Stimulated activated CD8-positive, alpha-beta memory T cell treated with anti-CD3 and anti-CD28 coated beads, Interleukin-15, amount 100 ng/mL, for 1 hour (primary cell): Measurements from ENCODE around the gene SVEP1.

Experiments used
- DNase-seq: peaks from one replicate; pipeline ENCODE4 v3.0.0-alpha.2; 2020; ENCODE audit warnings: low read depth

Gene SVEP1

DNA sequence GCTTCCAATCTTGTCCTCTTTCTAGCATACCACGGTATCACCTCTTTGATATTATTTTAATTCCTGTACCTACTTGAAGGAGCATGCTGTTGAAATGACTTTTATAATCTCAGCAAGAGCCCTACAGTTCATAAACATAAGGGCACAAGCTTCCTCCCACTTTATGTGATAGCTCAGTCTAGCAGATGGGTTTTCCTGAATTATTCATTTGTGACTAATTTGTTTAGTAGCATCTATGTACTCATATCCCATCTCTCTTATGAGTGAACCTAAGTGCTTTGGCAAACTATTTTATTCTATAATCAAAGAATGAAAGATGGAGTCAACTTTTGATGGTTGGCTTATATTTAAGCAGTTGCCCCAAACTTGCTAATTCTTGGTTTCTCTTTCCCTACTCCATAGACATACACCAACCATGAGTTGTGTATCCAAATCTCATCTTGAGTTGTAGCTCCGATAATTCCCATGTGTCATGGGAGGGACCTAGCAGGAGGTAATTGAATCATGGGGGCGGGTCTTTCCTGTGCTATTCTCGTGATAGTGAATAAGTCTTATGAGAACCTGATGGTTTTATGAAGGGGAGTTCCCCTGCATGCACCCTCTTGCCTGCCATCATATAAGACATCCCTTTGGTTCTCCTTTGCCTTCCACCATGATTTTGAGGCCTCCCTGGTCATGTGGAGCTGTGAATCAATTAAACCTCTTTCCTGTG is 259.6 kb downstream of the SVEP1 start:
- no peak for DNase-seq

DNA sequence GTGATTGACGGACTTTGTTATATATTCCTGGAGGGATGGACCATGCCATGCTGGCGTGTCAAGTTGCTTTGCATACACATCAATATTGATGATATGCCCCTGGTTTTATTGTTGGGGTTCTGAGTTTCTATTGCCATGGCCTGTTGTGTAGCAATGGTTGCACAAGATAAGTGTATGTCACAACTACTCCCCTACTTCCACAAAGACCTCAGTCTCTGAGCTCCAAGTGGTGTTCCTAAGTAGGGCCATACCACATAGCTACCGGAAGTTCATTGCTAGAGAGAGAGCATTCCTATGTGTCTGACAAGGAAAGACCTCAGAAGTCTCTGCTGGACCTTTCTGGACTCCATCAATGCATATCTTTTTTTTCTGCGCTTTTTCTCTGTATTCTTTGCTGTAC is 261.6 kb downstream of the SVEP1 start:
- no peak for DNase-seq

DNA sequence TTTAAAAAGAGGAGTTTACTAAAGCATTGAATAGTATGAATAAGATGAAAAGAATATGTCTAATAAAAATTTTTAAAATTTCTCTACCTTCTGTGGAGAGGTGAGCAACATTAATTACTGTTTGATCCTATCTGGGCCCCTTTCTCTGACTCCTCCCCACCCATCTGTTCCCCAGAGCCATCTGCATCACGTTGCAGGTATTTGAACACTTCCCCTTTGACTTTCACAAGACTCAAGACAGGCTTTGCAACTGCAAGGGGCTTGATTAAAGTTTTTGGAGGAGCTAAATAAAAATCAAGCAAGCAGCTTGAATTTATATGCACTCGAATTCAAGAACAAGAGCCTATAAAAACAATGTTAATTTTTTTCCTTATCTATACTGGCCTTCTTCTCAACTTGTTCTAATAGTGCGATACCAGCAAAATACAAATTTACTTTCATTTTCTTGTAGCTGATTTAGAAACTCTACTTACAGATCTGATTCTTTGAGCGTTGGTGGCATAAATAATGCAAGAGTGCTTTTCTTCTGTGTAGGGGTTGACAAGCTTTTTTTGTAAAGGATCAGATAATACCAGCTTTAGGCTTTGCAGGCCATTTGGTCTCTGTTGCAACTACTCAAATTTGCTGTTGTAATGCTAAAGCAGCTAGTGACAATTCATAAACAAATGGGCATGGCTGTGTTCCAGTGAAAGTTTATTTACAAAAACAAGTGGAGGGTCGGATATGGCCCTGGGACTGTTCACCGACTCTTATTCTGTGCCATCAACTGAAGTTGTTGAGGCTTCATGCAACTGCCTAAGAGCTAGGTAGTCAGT is 263.1 kb downstream of the SVEP1 start:
- DNase-seq = no peak
